HFFc6 (cell line): Measurements from ENCODE around the gene VTCN1. TPM values are rescaled to one million over a fixed set of nuclear protein-coding genes. Genes with fewer than 3 reads are reported as not detected.

Source experiments
- DNase-seq: peaks from one replicate; pipeline ENCODE4 v3.0.0-alpha.2; 2018
- H3K27ac Mint-ChIP-seq: 2 replicates; pipeline ENCODE4 v1.8.0; 2020; ENCODE audit warnings: mild to moderate bottlenecking, mixed read lengths
- H3K27me3 Mint-ChIP-seq: 2 replicates; pipeline ENCODE4 v1.8.0; 2021; ENCODE audit warnings: mild to moderate bottlenecking, moderate library complexity, mixed read lengths; ENCODE audit not compliant: insufficient read depth
- H3K36me3 Mint-ChIP-seq: 2 replicates; pipeline ENCODE4 v1.8.0; 2021; ENCODE audit warnings: low read depth, mixed read lengths
- H3K4me1 Mint-ChIP-seq: 2 replicates; pipeline ENCODE4 v1.8.0; 2020; ENCODE audit warnings: low read depth, mixed read lengths
- H3K4me3 Mint-ChIP-seq: 2 replicates; pipeline ENCODE4 v1.8.0; 2020; ENCODE audit warnings: mild to moderate bottlenecking, moderate library complexity, mixed read lengths
- H3K9me3 Mint-ChIP-seq: 2 replicates; pipeline ENCODE4 v1.8.0; 2020; ENCODE audit warnings: mild to moderate bottlenecking, mixed read lengths
- CTCF ChIP-seq: fragments of 200-600 bp; sonication (generic); IDR thresholded peaks from 2 replicates; pipeline ENCODE4 v1.5.0; 2021; ENCODE audit warnings: antibody characterized with exemption, mild to moderate bottlenecking
- total RNA-seq, 6 experiments: library from RNA; stranded (reverse); fragmentation: NEBNext Ultra II Directional; extraction: Animal tissue kit (Norgen Biotek cat#: 25700); gene quantifications; 2 replicates in 1 of 6; 3 replicates in 5 of 6; pipeline ENCODE4 v1.2.3, GENCODE V29; 2021

Gene VTCN1
- total RNA-seq, 6 experiments from 2014 or later = not detected

- Mint-ChIP-seq H3K27me3 (no peaks in the 10 kb centered on the region; the same call in 1 of the 2 replicates), H3K4me1 (peaks cover 24% of the 10 kb centered on the region), H3K27ac (no peak overlapping the region), H3K36me3 (peaks cover 24% of the 10 kb centered on the region), H3K9me3 (no peaks in the 10 kb centered on the region), H3K4me3 (no peak overlapping the region)
- no peak for TF ChIP-seq CTCF
- no peak for DNase-seq
Measured at GRCh38 chr1:117112047-117112717, 98.5 kb downstream of the VTCN1 start.

GRCh38 chr1:117110774-117111173, 100.0 kb downstream of the VTCN1 start:
- peaks cover 24% of the 10 kb centered on the region for H3K4me1 Mint-ChIP-seq
- H3K27me3 Mint-ChIP-seq = no peaks in the 10 kb centered on the region; the same call in 1 of the 2 replicates
- TF ChIP-seq CTCF = no peak
- H3K4me3 Mint-ChIP-seq = no peak overlapping the region
- H3K27ac Mint-ChIP-seq = peak overlapping the region; percentile 39
- H3K36me3 Mint-ChIP-seq = peaks cover 37% of the 10 kb centered on the region
- DNase-seq = peak; percentile 5
- H3K9me3 Mint-ChIP-seq = no peaks in the 10 kb centered on the region

DNA sequence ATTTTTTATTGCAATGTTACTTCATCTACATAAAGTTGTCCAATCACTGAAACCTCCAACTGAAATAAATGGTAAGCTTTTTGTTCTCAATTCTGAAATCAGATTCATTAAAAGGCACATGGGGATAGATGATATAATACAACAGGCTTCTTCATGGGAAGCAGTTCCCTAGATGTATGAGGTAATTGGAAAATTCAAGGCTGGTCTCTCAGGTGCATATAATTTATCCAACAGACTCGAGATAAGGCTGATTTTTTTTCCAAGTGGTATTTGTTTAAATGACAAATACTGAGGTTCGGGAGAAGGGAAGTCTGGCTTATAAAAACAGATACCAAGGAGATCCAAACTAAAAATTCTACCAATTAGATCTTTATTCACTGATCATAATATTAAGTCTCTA, 103.4 kb downstream of the VTCN1 start:
- TF ChIP-seq CTCF = no peak
- no peak overlapping the region for H3K27ac Mint-ChIP-seq
- H3K27me3 Mint-ChIP-seq = no peaks in the 10 kb centered on the region; the same call in 1 of the 2 replicates
- DNase-seq = no peak
- peaks cover 24% of the 10 kb centered on the region for H3K4me1 Mint-ChIP-seq
- no peak overlapping the region for H3K4me3 Mint-ChIP-seq
- H3K36me3 Mint-ChIP-seq = peaks cover 47% of the 10 kb centered on the region
- H3K9me3 Mint-ChIP-seq = no peaks in the 10 kb centered on the region

GRCh38 chr1:117106478-117106877, 104.2 kb downstream of the VTCN1 start:
- no peak for DNase-seq
- Mint-ChIP-seq H3K4me3 (no peak overlapping the region), H3K27me3 (no peaks in the 10 kb centered on the region; the same call in 1 of the 2 replicates), H3K9me3 (no peaks in the 10 kb centered on the region), H3K36me3 (peaks cover 47% of the 10 kb centered on the region), H3K27ac (no peak overlapping the region), H3K4me1 (peaks cover 24% of the 10 kb centered on the region)
- TF ChIP-seq CTCF = no peak

GRCh38 chr1:117105722-117106121, 105.0 kb downstream of the VTCN1 start:
- Mint-ChIP-seq H3K4me3 (no peak overlapping the region), H3K36me3 (peaks cover 53% of the 10 kb centered on the region), H3K27ac (no peak overlapping the region), H3K4me1 (peaks cover 16% of the 10 kb centered on the region), H3K27me3 (no peaks in the 10 kb centered on the region; the same call in 1 of the 2 replicates), H3K9me3 (no peaks in the 10 kb centered on the region)
- TF ChIP-seq CTCF = no peak
- no peak for DNase-seq
